IPS-18a (cell line): ENCODE measurements around the gene CEP192.

Experiments used
- H3K27ac ChIP-seq: one replicate; pipeline ENCODE4 v1.5.1; 2013; ENCODE audit warnings: low read length
- H3K27me3 ChIP-seq: one replicate; pipeline ENCODE4 v1.6.1; 2013; ENCODE audit warnings: mild to moderate bottlenecking, low read length; ENCODE audit not compliant: control insufficient read depth, insufficient read depth
- H3K36me3 ChIP-seq: one replicate; pipeline ENCODE4 v1.6.1; 2013; ENCODE audit warnings: low read depth, low read length; ENCODE audit not compliant: control insufficient read depth
- H3K4me1 ChIP-seq: one replicate; pipeline ENCODE4 v1.6.1; 2013; ENCODE audit warnings: low read depth, low read length; ENCODE audit not compliant: control insufficient read depth
- H3K4me3 ChIP-seq: one replicate; pipeline ENCODE4 v1.5.1; 2013; ENCODE audit warnings: low read length
- H3K9ac ChIP-seq: one replicate; pipeline ENCODE4 v1.6.1; 2013; ENCODE audit warnings: mild to moderate bottlenecking, low read length, moderate library complexity
- H3K9me3 ChIP-seq: one replicate; pipeline ENCODE4 v1.6.1; 2013; ENCODE audit warnings: low read depth, low read length; ENCODE audit not compliant: control insufficient read depth

CEP192 gene, protein sequence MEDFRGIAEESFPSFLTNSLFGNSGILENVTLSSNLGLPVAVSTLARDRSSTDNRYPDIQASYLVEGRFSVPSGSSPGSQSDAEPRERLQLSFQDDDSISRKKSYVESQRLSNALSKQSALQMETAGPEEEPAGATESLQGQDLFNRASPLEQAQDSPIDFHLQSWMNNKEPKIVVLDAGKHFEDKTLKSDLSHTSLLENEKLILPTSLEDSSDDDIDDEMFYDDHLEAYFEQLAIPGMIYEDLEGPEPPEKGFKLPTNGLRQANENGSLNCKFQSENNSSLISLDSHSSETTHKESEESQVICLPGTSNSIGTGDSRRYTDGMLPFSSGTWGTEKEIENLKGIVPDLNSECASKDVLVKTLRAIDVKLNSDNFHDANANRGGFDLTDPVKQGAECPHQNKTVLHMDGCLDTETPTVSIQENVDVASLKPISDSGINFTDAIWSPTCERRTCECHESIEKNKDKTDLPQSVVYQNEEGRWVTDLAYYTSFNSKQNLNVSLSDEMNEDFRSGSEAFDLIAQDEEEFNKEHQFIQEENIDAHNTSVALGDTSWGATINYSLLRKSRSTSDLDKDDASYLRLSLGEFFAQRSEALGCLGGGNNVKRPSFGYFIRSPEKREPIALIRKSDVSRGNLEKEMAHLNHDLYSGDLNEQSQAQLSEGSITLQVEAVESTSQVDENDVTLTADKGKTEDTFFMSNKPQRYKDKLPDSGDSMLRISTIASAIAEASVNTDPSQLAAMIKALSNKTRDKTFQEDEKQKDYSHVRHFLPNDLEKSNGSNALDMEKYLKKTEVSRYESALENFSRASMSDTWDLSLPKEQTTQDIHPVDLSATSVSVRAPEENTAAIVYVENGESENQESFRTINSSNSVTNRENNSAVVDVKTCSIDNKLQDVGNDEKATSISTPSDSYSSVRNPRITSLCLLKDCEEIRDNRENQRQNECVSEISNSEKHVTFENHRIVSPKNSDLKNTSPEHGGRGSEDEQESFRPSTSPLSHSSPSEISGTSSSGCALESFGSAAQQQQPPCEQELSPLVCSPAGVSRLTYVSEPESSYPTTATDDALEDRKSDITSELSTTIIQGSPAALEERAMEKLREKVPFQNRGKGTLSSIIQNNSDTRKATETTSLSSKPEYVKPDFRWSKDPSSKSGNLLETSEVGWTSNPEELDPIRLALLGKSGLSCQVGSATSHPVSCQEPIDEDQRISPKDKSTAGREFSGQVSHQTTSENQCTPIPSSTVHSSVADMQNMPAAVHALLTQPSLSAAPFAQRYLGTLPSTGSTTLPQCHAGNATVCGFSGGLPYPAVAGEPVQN (N-terminal part only)

DNA sequence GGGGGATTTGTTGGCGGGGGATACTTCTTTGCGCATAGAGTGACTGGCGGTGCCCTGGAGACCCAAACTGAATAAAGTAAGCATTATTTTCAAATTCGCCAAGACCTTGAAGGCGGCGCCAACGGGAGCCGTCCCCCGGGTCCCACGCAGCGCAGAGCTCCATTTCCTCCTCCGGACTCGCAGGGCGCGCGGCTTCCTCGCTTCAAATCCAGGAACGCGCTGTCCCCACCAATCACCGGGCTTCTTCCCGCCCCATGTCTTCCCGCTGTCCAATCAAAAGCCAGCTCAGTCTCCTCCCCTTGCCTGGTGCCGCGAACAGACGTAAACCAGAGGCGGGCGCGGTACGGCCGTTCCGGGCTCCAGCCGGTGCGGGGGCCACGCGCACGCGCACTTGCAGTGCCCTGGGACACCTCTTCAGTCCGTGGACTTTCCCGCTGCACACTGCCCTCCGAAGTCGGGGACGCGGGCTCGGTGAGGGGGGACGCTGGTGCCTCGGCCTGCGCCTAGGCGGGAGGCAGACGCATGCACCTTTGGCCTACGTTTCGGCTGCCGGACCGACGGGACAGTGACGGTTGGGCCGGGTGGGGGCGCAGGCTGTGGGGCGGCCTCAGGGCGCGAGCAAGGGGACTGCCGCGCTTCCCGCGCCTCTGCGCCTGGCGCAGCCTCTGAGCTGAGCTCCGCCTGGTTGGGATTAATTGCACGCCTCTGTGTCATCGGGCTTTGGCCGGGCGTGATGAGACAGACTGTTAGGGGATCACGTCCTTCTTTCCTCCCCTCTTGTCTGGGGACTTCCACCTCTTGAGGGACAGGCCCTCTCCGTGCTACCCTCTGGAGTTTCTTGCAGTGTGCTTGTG is at the start of gene CEP192:
TSS of gene CEP192 (plus strand) at position 396 of the 854 bp plus-strand sequence. CDS start 8,063 bp downstream, outside the sequence.
- Histone ChIP-seq H3K4me1 (peaks cover 22% of the 10 kb centered on the region), H3K9me3 (no peaks in the 10 kb centered on the region), H3K9ac (peak within 1 kb of the TSS; percentile 90), H3K27me3 (no peaks in the 10 kb centered on the region), H3K4me3 (peak within 1 kb of the TSS; percentile 97), H3K27ac (peak within 1 kb of the TSS; percentile 74), H3K36me3 (no peaks in the 10 kb centered on the region)

- no peaks in the 10 kb centered on the region for H3K27me3 ChIP-seq
- no peak overlapping the region for H3K9ac ChIP-seq
- H3K9me3 ChIP-seq = no peaks in the 10 kb centered on the region
- H3K4me3 ChIP-seq = no peak overlapping the region
- H3K4me1 ChIP-seq = no peaks in the 10 kb centered on the region
- no peaks in the 10 kb centered on the region for H3K36me3 ChIP-seq
- no peak overlapping the region for H3K27ac ChIP-seq
Measured at GRCh38 chr18:12943215-12943614, 47.9 kb upstream of the CEP192 start.

DNA sequence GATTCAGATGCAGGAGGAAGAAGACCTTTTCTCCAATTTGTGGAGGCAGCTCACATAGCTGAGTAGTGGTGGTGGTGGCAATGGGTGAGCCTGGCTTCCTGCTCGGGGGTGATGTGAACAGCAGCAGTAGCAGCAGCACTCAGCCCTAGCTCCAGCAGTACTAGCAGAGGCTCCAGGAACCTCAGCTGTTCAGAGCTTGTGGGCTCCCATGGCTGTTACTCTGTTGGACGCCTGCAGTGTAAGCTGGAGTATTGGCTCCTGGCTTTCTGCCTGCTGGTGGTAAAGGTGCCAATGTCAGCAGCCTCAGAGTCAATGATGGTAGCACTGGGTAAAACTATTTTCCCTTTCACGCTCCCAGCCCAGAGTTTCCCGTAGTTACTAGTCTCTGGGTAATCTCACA is 46.5 kb upstream of the CEP192 start:
- Histone ChIP-seq H3K9ac (no peak overlapping the region), H3K27ac (no peak overlapping the region), H3K4me3 (no peak overlapping the region), H3K9me3 (no peaks in the 10 kb centered on the region), H3K27me3 (no peaks in the 10 kb centered on the region), H3K4me1 (no peaks in the 10 kb centered on the region), H3K36me3 (no peaks in the 10 kb centered on the region)

- H3K4me3 ChIP-seq = peak overlapping the region; percentile 78
- peak overlapping the region; percentile 67 for H3K9ac ChIP-seq
- H3K4me1 ChIP-seq = peaks cover 4% of the 10 kb centered on the region
- H3K36me3 ChIP-seq = no peaks in the 10 kb centered on the region
- H3K27ac ChIP-seq = peak overlapping the region; percentile 68
- no peaks in the 10 kb centered on the region for H3K9me3 ChIP-seq
- no peaks in the 10 kb centered on the region for H3K27me3 ChIP-seq
Measured at GRCh38 chr18:12946549-12947284, 44.4 kb upstream of the CEP192 start.

GRCh38 chr18:12947285-12948049 is 43.7 kb upstream of the CEP192 start, which contains the start of gene SEH1L:
Gene SEH1L (plus strand): TSS chr18:12948011. CDS start chr18:12948122, 111 bp downstream.
- peaks cover 4% of the 10 kb centered on the region for H3K4me1 ChIP-seq
- no peaks in the 10 kb centered on the region for H3K27me3 ChIP-seq
- peak within 1 kb of the TSS; percentile 89 for H3K9ac ChIP-seq
- H3K36me3 ChIP-seq = no peaks in the 10 kb centered on the region
- peak within 1 kb of the TSS; percentile 80 for H3K4me3 ChIP-seq
- peak within 1 kb of the TSS; percentile 71 for H3K27ac ChIP-seq
- no peaks in the 10 kb centered on the region for H3K9me3 ChIP-seq

DNA sequence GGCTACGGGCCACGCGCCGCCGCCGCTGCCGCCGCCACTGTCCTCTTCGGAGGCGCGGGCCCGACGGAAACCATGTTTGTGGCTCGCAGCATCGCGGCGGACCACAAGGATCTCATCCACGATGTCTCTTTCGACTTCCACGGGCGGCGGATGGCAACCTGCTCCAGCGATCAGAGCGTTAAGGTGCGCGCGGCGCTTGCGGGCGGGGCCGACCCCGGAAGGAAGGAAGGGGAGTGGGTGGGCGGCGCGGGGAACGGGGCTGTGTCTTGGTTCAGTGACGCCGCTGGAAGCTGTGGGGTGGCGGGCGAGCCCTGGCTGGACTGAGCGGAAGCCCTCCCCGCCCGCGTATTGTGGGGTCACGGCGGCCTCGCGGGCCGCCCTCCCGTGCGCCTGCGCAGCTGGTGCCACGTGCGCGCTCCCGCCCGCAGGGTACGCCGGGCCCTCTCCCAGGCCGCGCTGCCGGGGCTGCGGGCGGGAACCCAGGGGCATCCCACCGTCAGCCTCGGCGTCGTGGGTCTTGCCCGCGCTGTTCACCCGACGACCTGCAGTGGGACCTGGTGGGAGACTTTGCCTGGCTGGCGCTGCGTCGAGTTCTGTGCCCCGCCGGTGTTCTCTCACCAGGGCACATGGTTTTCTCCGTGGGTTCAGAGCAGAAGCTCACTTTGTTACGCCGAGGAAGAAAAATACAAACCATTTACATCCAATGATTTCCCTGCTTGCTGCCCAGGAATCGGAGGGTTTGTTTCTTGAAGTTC is 42.9 kb upstream of the CEP192 start:
- Histone ChIP-seq H3K4me3 (peak overlapping the region; percentile 80), H3K27me3 (no peaks in the 10 kb centered on the region), H3K27ac (peak overlapping the region; percentile 71), H3K9me3 (no peaks in the 10 kb centered on the region), H3K9ac (peak overlapping the region; percentile 89), H3K4me1 (peaks cover 4% of the 10 kb centered on the region), H3K36me3 (peaks cover 3% of the 10 kb centered on the region)

- Histone ChIP-seq H3K9me3 (no peaks in the 10 kb centered on the region), H3K9ac (no peak overlapping the region), H3K27me3 (no peaks in the 10 kb centered on the region), H3K27ac (no peak overlapping the region), H3K36me3 (peaks cover 50% of the 10 kb centered on the region), H3K4me3 (no peak overlapping the region), H3K4me1 (no peaks in the 10 kb centered on the region)
Measured at GRCh38 chr18:12958478-12958877, 32.7 kb upstream of the CEP192 start.

GRCh38 chr18:12960395-12960794 is 30.8 kb upstream of the CEP192 start:
- Histone ChIP-seq H3K9ac (no peak overlapping the region), H3K27me3 (no peaks in the 10 kb centered on the region), H3K4me1 (no peaks in the 10 kb centered on the region), H3K27ac (no peak overlapping the region), H3K36me3 (peaks cover 47% of the 10 kb centered on the region), H3K9me3 (no peaks in the 10 kb centered on the region), H3K4me3 (no peak overlapping the region)

GRCh38 chr18:12960853-12961397 is 30.2 kb upstream of the CEP192 start:
- Histone ChIP-seq H3K4me1 (no peaks in the 10 kb centered on the region), H3K36me3 (peaks cover 49% of the 10 kb centered on the region), H3K9ac (no peak overlapping the region), H3K4me3 (no peak overlapping the region), H3K27ac (no peak overlapping the region), H3K9me3 (no peaks in the 10 kb centered on the region), H3K27me3 (no peaks in the 10 kb centered on the region)
